H1 (cell line): Measurements from ENCODE around the gene CHCHD6. TPM values are rescaled to one million over a fixed set of nuclear protein-coding genes. Genes with fewer than 3 reads are reported as not detected.

Source experiments
- ASH2L ChIP-seq: fragments of 200-600, 300-600 bp; sonication (generic); IDR thresholded peaks from one replicate; pipeline ENCODE4 v1.7.1; 2017; ENCODE audit warnings: low read length
- CEBPB ChIP-seq: IDR thresholded peaks from 2 replicates; pipeline ENCODE4 v1.6.1; 2012; ENCODE audit warnings: low read depth, low read length
- HDAC2 ChIP-seq, 2 experiments: fragments of 300-600 bp in 1 of 2; sonication (generic) in 1 of 2; IDR thresholded peaks; 2 replicates each; pipeline ENCODE4 v1.6.1; 2011 to 2012; ENCODE audit warnings: low read depth in 2 of 2, low read length in 2 of 2, mild to moderate bottlenecking in 2 of 2, moderate library complexity in 2 of 2, borderline replicate concordance in 1 of 2, inconsistent platforms in 1 of 2
- MAFK ChIP-seq: IDR thresholded peaks from 2 replicates; pipeline ENCODE4 v1.6.1; 2012; ENCODE audit warnings: low read depth, mild to moderate bottlenecking, improper control_type of control experiment, low read length
- NRF1 ChIP-seq: IDR thresholded peaks from 2 replicates; pipeline ENCODE4 v1.6.1; 2011; ENCODE audit warnings: mild to moderate bottlenecking, low read depth, low read length, improper control_type of control experiment
- SAP30 ChIP-seq: fragments of 300-600 bp; sonication (generic); IDR thresholded peaks from 2 replicates; pipeline ENCODE4 v1.7.1; 2012; ENCODE audit warnings: low read length, moderate library complexity, mild to moderate bottlenecking, inconsistent platforms; ENCODE audit not compliant: insufficient read depth, insufficient replicate concordance
- SP4 ChIP-seq: IDR thresholded peaks from 2 replicates; pipeline ENCODE4 v1.6.1; 2012; ENCODE audit warnings: low read length, inconsistent platforms
- SUZ12 ChIP-seq: fragments of 200-600 bp; sonication (generic); IDR thresholded peaks from 2 replicates; pipeline ENCODE4 v1.6.1; 2012; ENCODE audit warnings: mild to moderate bottlenecking, inconsistent platforms, low read length, moderate library complexity, mixed read lengths
- polyA plus RNA-seq, 7 experiments: library from polyadenylated mRNA; depleted of rRNA in 3 of 7; stranded (reverse) in 5 of 7; unstranded in 2 of 7; fragments of >200 nt in 5 of 7; fragments of 200-250 nt in 2 of 7; gene quantifications; 1 replicate in 5 of 7; 2 replicates in 1 of 7; 4 replicates in 1 of 7; pipeline versions ENCODE4 v1.2.1 to v1.2.3, GENCODE V29; 2011 to 2013; ENCODE audit warnings: missing spikeins in 2 of 7, mixed read lengths in 2 of 7
- total RNA-seq: library from RNA; stranded (reverse); fragmentation: NEBNext Ultra II Directional; extraction: Animal tissue kit (Norgen Biotek cat#: 25700); gene quantifications from 2 replicates; pipeline ENCODE4 v1.2.1, GENCODE V29; 2021
- TF ChIP-seq, protein P1 (sequence below): fragments of 300-600 bp; sonication (generic); IDR thresholded peaks from 2 replicates; pipeline ENCODE4 v1.7.1; 2012; ENCODE audit warnings: low read length, moderate library complexity, mild to moderate bottlenecking, inconsistent platforms; ENCODE audit not compliant: insufficient replicate concordance
- TF ChIP-seq, protein P2 (sequence below): IDR thresholded peaks from 2 replicates; pipeline ENCODE4 v1.6.1; 2012; ENCODE audit warnings: low read length, inconsistent platforms

CHCHD6 gene
- total and polyA plus RNA-seq, 2 of the 8 experiments (the other 6 are each of a cell fraction or from before 2014, with no cell fraction given) = 32.4 to 37.6 TPM

DNA sequence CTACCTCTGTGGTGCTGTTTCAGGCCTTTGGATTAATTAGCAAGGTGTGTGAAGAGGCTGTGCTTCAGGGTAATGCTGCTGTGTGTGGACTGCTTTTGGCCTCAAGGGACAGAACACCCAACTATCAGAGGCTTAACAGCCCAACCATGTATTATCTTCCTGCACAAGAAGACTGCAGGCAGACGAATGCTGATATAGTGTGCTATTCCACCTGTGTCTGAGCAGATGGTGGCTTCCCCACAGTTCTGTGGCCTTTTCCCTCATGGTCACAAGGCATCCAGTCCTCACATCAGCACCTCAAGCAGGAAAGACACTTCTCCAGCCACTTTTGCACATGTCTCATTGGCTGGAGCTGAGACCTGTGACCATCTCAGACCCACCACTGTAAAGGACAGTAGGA lies 76.6 kb downstream of the CHCHD6 start (continued):
- TF ChIP-seq, protein P1, sequence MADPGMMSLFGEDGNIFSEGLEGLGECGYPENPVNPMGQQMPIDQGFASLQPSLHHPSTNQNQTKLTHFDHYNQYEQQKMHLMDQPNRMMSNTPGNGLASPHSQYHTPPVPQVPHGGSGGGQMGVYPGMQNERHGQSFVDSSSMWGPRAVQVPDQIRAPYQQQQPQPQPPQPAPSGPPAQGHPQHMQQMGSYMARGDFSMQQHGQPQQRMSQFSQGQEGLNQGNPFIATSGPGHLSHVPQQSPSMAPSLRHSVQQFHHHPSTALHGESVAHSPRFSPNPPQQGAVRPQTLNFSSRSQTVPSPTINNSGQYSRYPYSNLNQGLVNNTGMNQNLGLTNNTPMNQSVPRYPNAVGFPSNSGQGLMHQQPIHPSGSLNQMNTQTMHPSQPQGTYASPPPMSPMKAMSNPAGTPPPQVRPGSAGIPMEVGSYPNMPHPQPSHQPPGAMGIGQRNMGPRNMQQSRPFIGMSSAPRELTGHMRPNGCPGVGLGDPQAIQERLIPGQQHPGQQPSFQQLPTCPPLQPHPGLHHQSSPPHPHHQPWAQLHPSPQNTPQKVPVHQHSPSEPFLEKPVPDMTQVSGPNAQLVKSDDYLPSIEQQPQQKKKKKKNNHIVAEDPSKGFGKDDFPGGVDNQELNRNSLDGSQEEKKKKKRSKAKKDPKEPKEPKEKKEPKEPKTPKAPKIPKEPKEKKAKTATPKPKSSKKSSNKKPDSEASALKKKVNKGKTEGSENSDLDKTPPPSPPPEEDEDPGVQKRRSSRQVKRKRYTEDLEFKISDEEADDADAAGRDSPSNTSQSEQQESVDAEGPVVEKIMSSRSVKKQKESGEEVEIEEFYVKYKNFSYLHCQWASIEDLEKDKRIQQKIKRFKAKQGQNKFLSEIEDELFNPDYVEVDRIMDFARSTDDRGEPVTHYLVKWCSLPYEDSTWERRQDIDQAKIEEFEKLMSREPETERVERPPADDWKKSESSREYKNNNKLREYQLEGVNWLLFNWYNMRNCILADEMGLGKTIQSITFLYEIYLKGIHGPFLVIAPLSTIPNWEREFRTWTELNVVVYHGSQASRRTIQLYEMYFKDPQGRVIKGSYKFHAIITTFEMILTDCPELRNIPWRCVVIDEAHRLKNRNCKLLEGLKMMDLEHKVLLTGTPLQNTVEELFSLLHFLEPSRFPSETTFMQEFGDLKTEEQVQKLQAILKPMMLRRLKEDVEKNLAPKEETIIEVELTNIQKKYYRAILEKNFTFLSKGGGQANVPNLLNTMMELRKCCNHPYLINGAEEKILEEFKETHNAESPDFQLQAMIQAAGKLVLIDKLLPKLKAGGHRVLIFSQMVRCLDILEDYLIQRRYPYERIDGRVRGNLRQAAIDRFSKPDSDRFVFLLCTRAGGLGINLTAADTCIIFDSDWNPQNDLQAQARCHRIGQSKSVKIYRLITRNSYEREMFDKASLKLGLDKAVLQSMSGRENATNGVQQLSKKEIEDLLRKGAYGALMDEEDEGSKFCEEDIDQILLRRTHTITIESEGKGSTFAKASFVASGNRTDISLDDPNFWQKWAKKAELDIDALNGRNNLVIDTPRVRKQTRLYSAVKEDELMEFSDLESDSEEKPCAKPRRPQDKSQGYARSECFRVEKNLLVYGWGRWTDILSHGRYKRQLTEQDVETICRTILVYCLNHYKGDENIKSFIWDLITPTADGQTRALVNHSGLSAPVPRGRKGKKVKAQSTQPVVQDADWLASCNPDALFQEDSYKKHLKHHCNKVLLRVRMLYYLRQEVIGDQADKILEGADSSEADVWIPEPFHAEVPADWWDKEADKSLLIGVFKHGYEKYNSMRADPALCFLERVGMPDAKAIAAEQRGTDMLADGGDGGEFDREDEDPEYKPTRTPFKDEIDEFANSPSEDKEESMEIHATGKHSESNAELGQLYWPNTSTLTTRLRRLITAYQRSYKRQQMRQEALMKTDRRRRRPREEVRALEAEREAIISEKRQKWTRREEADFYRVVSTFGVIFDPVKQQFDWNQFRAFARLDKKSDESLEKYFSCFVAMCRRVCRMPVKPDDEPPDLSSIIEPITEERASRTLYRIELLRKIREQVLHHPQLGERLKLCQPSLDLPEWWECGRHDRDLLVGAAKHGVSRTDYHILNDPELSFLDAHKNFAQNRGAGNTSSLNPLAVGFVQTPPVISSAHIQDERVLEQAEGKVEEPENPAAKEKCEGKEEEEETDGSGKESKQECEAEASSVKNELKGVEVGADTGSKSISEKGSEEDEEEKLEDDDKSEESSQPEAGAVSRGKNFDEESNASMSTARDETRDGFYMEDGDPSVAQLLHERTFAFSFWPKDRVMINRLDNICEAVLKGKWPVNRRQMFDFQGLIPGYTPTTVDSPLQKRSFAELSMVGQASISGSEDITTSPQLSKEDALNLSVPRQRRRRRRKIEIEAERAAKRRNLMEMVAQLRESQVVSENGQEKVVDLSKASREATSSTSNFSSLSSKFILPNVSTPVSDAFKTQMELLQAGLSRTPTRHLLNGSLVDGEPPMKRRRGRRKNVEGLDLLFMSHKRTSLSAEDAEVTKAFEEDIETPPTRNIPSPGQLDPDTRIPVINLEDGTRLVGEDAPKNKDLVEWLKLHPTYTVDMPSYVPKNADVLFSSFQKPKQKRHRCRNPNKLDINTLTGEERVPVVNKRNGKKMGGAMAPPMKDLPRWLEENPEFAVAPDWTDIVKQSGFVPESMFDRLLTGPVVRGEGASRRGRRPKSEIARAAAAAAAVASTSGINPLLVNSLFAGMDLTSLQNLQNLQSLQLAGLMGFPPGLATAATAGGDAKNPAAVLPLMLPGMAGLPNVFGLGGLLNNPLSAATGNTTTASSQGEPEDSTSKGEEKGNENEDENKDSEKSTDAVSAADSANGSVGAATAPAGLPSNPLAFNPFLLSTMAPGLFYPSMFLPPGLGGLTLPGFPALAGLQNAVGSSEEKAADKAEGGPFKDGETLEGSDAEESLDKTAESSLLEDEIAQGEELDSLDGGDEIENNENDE = no peak
- TF ChIP-seq SUZ12 (no peak), NRF1 (no peak), HDAC2 (IDR thresholded peaks at IDR 0.05; ENCODE audit: borderline replicate concordance in 1 of 2, low read depth in 2 of 2, low read length in 2 of 2) (no peak), SP4 (no peak), ASH2L (no peak), CEBPB (no peak), MAFK (no peak), SAP30 (no peak)
- TF ChIP-seq, protein P2, sequence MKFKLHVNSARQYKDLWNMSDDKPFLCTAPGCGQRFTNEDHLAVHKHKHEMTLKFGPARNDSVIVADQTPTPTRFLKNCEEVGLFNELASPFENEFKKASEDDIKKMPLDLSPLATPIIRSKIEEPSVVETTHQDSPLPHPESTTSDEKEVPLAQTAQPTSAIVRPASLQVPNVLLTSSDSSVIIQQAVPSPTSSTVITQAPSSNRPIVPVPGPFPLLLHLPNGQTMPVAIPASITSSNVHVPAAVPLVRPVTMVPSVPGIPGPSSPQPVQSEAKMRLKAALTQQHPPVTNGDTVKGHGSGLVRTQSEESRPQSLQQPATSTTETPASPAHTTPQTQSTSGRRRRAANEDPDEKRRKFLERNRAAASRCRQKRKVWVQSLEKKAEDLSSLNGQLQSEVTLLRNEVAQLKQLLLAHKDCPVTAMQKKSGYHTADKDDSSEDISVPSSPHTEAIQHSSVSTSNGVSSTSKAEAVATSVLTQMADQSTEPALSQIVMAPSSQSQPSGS = no peak
